ENCODE data around the gene HFM1.

GRCh38 chr1:91454136-91454535 is 49.5 kb upstream of the HFM1 start:
- no peak for TF ChIP-seq YY1 (IDR thresholded peaks at IDR 0.05; ENCODE audit: low read depth)
- TF ChIP-seq CTCF (IDR thresholded peaks at IDR 0.05) = no peak
- no peak for TF ChIP-seq GABPA (IDR thresholded peaks at IDR 0.05; ENCODE audit: low read depth)
- TF ChIP-seq SIN3A (IDR thresholded peaks at IDR 0.05; ENCODE audit: borderline replicate concordance, low read depth, low read length) = no peak
- TF ChIP-seq, protein P1, sequence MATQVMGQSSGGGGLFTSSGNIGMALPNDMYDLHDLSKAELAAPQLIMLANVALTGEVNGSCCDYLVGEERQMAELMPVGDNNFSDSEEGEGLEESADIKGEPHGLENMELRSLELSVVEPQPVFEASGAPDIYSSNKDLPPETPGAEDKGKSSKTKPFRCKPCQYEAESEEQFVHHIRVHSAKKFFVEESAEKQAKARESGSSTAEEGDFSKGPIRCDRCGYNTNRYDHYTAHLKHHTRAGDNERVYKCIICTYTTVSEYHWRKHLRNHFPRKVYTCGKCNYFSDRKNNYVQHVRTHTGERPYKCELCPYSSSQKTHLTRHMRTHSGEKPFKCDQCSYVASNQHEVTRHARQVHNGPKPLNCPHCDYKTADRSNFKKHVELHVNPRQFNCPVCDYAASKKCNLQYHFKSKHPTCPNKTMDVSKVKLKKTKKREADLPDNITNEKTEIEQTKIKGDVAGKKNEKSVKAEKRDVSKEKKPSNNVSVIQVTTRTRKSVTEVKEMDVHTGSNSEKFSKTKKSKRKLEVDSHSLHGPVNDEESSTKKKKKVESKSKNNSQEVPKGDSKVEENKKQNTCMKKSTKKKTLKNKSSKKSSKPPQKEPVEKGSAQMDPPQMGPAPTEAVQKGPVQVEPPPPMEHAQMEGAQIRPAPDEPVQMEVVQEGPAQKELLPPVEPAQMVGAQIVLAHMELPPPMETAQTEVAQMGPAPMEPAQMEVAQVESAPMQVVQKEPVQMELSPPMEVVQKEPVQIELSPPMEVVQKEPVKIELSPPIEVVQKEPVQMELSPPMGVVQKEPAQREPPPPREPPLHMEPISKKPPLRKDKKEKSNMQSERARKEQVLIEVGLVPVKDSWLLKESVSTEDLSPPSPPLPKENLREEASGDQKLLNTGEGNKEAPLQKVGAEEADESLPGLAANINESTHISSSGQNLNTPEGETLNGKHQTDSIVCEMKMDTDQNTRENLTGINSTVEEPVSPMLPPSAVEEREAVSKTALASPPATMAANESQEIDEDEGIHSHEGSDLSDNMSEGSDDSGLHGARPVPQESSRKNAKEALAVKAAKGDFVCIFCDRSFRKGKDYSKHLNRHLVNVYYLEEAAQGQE (IDR thresholded peaks at IDR 0.05; ENCODE audit: low read depth, low read length) = no peak
- TF ChIP-seq, protein P2, sequence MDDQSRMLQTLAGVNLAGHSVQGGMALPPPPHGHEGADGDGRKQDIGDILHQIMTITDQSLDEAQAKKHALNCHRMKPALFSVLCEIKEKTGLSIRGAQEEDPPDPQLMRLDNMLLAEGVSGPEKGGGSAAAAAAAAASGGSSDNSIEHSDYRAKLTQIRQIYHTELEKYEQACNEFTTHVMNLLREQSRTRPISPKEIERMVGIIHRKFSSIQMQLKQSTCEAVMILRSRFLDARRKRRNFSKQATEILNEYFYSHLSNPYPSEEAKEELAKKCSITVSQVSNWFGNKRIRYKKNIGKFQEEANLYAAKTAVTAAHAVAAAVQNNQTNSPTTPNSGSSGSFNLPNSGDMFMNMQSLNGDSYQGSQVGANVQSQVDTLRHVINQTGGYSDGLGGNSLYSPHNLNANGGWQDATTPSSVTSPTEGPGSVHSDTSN (IDR thresholded peaks at IDR 0.05) = no peak
- no peak for TF ChIP-seq ZBTB33 (IDR thresholded peaks at IDR 0.05; ENCODE audit: borderline replicate concordance, low read depth)
- TF ChIP-seq CHD2 (IDR thresholded peaks at IDR 0.05; ENCODE audit: low read length, partially characterized antibody) = no peak
- no peak for TF ChIP-seq MAX (IDR thresholded peaks at IDR 0.05; ENCODE audit: low read depth)
- TF ChIP-seq NFIC (IDR thresholded peaks at IDR 0.05; ENCODE audit: borderline replicate concordance) = no peak
